Measurements from ENCODE around the gene SPIB. TPM values are rescaled to one million over a fixed set of nuclear protein-coding genes. Genes with fewer than 3 reads are reported as not detected.

SPIB gene
- total RNA-seq, 4 donors from 2014 or later: not detected

- Histone ChIP-seq H3K4me3 (no peak overlapping the region), H3K4me1 (peaks cover 0 to 27% (median 13%) of the 10 kb centered on the region in 3 donors), H3K27me3 (no peaks in the 10 kb centered on the region), H3K9me3 (no peaks in the 10 kb centered on the region), H3K27ac (no peak overlapping the region), H3K36me3 (peaks cover 0 to 49% of the 10 kb centered on the region in 2 donors)
- WGBS, 2 donors (ENCODE audit: low coverage in 1 of 2): 93 to 94% methylated on average over 2 to 5 of the region's 17 CpGs
- no peak for TF ChIP-seq EP300 (IDR thresholded peaks at IDR 0.05)
- no peak for TF ChIP-seq CTCF (IDR thresholded peaks at IDR 0.05)
- TF ChIP-seq POLR2AphosphoS5 (IDR thresholded peaks at IDR 0.05): no peak
- TF ChIP-seq POLR2A (IDR thresholded peaks at IDR 0.05): no peak
- no peak for ATAC-seq
These were observed 59.2 kb downstream of the SPIB start for GRCh38 chr19:50477751-50478515.

GRCh38 chr19:50478901-50479715 is 60.4 kb downstream of the SPIB start:
- Histone ChIP-seq H3K36me3 (peaks cover 0 to 61% of the 10 kb centered on the region in 2 donors), H3K9me3 (no peaks in the 10 kb centered on the region), H3K4me3 (no peak overlapping the region), H3K4me1 (peaks cover 0 to 27% (median 13%) of the 10 kb centered on the region in 3 donors), H3K27ac (no peak overlapping the region), H3K27me3 (no peaks in the 10 kb centered on the region)
- 55 to 64% methylated on average over 7 to 8 of the region's 19 CpGs for WGBS, 2 donors (ENCODE audit: low coverage in 1 of 2)
- TF ChIP-seq POLR2A (IDR thresholded peaks at IDR 0.05) (no peak), EP300 (IDR thresholded peaks at IDR 0.05) (no peak), CTCF (IDR thresholded peaks at IDR 0.05) (peak in 1 of 4 experiments; percentile 28), POLR2AphosphoS5 (IDR thresholded peaks at IDR 0.05) (no peak)
- no peak for ATAC-seq

GRCh38 chr19:50479761-50480251 is 61.1 kb downstream of the SPIB start:
- H3K9me3 ChIP-seq: no peaks in the 10 kb centered on the region
- no peak overlapping the region for H3K4me3 ChIP-seq
- TF ChIP-seq EP300 (IDR thresholded peaks at IDR 0.05) (no peak), POLR2AphosphoS5 (IDR thresholded peaks at IDR 0.05) (no peak), CTCF (IDR thresholded peaks at IDR 0.05) (no peak), POLR2A (IDR thresholded peaks at IDR 0.05) (no peak)
- H3K27me3 ChIP-seq: no peaks in the 10 kb centered on the region
- WGBS, 2 donors (ENCODE audit: low coverage in 1 of 2): no CpG with 5 or more reads among the region's 16 CpGs
- H3K27ac ChIP-seq: no peak overlapping the region
- no peak for ATAC-seq
- H3K4me1 ChIP-seq: peaks cover 0 to 27% (median 13%) of the 10 kb centered on the region in 3 donors
- peaks cover 0 to 68% of the 10 kb centered on the region in 2 donors for H3K36me3 ChIP-seq

- no peak overlapping the region for H3K27ac ChIP-seq
- 100% methylated on average over 4 of the region's 37 CpGs; no CpG with 5 or more reads in 1 of the 2 donors for WGBS, 2 donors (ENCODE audit: low coverage in 1 of 2)
- H3K4me1 ChIP-seq: peaks cover 0 to 27% (median 13%) of the 10 kb centered on the region in 3 donors
- no peaks in the 10 kb centered on the region for H3K9me3 ChIP-seq
- no peak overlapping the region for H3K4me3 ChIP-seq
- no peak for TF ChIP-seq POLR2AphosphoS5 (IDR thresholded peaks at IDR 0.05)
- TF ChIP-seq EP300 (IDR thresholded peaks at IDR 0.05): no peak
- no peak for TF ChIP-seq POLR2A (IDR thresholded peaks at IDR 0.05)
- TF ChIP-seq CTCF (IDR thresholded peaks at IDR 0.05): no peak
- no peaks in the 10 kb centered on the region for H3K27me3 ChIP-seq
- peaks cover 0 to 74% of the 10 kb centered on the region in 2 donors for H3K36me3 ChIP-seq
- ATAC-seq: no peak
These were observed 61.8 kb downstream of the SPIB start for GRCh38 chr19:50480281-50481111.

Other genes starting within 250 kb of the SPIB start
- 1 to 10 TPM; 3.5 to 10.0 (median 6.1) TPM for gene MYH14, start 215.3 kb upstream of the SPIB start, total RNA-seq
- under 1 TPM in 3 of 4 donors, not detected in 1; 0.16 to 0.67 (median 0.58) TPM for gene KCNC3, start 89.6 kb upstream of the SPIB start, total RNA-seq
- 1 to 10 TPM in 1 of 4 donors, not detected in 3; 1.0 TPM for gene NAPSA, start 53.3 kb upstream of the SPIB start, total RNA-seq
- 100 to 1,000 TPM; 138 to 191 (median 145) TPM for gene NR1H2, start 42.5 kb upstream of the SPIB start, total RNA-seq
- gene POLD1, start 34.6 kb upstream of the SPIB start, total RNA-seq: 10 to 100 TPM in 2 of 4 donors, 1 to 10 TPM in 2; 7.2 to 13.7 (median 10.3) TPM
- not detected for gene MYBPC2, start 14.0 kb downstream of the SPIB start, total RNA-seq
- 10 to 100 TPM; 55.5 to 75.9 (median 71.5) TPM for gene EMC10, start 57.6 kb downstream of the SPIB start, total RNA-seq
- 1 to 10 TPM in 1 of 4 donors, under 1 TPM in 1, not detected in 2; 0.78 to 1.7 TPM for gene GARIN5A, start 57.9 kb downstream of the SPIB start, total RNA-seq
- 10 to 100 TPM; 16.1 to 39.8 (median 26.1) TPM for gene JOSD2, start 92.3 kb downstream of the SPIB start, total RNA-seq
- not detected for gene ASPDH, start 95.0 kb downstream of the SPIB start, total RNA-seq
- gene LRRC4B, start 149.5 kb downstream of the SPIB start, total RNA-seq: 1 to 10 TPM; 5.0 to 9.3 (median 7.6) TPM
- under 1 TPM in 1 of 4 donors, not detected in 3; 0.42 TPM for gene SYT3, start 220.9 kb downstream of the SPIB start, total RNA-seq
- gene C19orf81, start 230.5 kb downstream of the SPIB start, total RNA-seq: not detected

Data from gastroesophageal sphincter (tissue), 4 donors.